ENCODE results near the gene GPLD1.

The GPLD1 gene

GRCh38 chr6:24492475-24492874 is 3.1 kb upstream of the GPLD1 start:
- Histone ChIP-seq H2AFZ (ENCODE audit: low read depth, low read length, severe bottlenecking) (peak overlapping the region; percentile 95), H3K9me2 (replicated peaks; ENCODE audit: insufficient read depth, low read length) (no peaks in the 10 kb centered on the region), H3K36me3 (ENCODE audit: low read length) (0 out of 2 replicates have a peak, but pooled peaks cover 4% of the 10 kb centered on the region), H3K79me2 (ENCODE audit: insufficient read depth, low read length) (peaks cover 11% of the 10 kb centered on the region), H3K4me3 (ENCODE audit: insufficient read depth, low read length, poor library complexity, severe bottlenecking) (no peak overlapping the region), H3K4me2 (ENCODE audit: low read depth, low read length, poor library complexity, severe bottlenecking) (peak overlapping the region; percentile 94), H3K9me3 (ENCODE audit: insufficient read depth, low read length) (0 out of 2 replicates have a peak, but pooled peaks cover 5% of the 10 kb centered on the region), H3F3A (ENCODE audit: insufficient read depth) (peaks cover 29% of the 10 kb centered on the region), H3K9ac (ENCODE audit: low read length) (no peak overlapping the region), H3K27ac (ENCODE audit: low read depth, low read length) (peak overlapping the region; percentile 21; the same call in 1 of the 2 replicates), H4K20me1 (ENCODE audit: low read depth, low read length) (no peaks in the 10 kb centered on the region), H3K27me3 (ENCODE audit: low read length) (no peaks in the 10 kb centered on the region)
- TF ChIP-seq CTCF (IDR thresholded peaks at IDR 0.05; ENCODE audit: insufficient read depth, low read length, poor library complexity, severe bottlenecking) (peak; percentile 71), EZH2phosphoT487 (conservative IDR thresholded peaks at IDR 0.05; ENCODE audit: low read length) (no peak)

- no peaks in the 10 kb centered on the region for H3K36me3 ChIP-seq (ENCODE audit: low read length)
- peaks cover 11% of the 10 kb centered on the region for H3K79me2 ChIP-seq (ENCODE audit: insufficient read depth, low read length)
- H3F3A ChIP-seq (ENCODE audit: insufficient read depth) = peaks cover 24% of the 10 kb centered on the region
- no peaks in the 10 kb centered on the region for H3K9me2 ChIP-seq (replicated peaks; ENCODE audit: insufficient read depth, low read length)
- H3K4me3 ChIP-seq (ENCODE audit: insufficient read depth, low read length, poor library complexity, severe bottlenecking) = no peak overlapping the region
- no peaks in the 10 kb centered on the region for H3K27me3 ChIP-seq (ENCODE audit: low read length)
- TF ChIP-seq EZH2phosphoT487 (conservative IDR thresholded peaks at IDR 0.05; ENCODE audit: low read length) = no peak
- TF ChIP-seq CTCF (IDR thresholded peaks at IDR 0.05; ENCODE audit: insufficient read depth, low read length, poor library complexity, severe bottlenecking) = no peak
- no peak overlapping the region for H3K27ac ChIP-seq (ENCODE audit: low read depth, low read length)
- H4K20me1 ChIP-seq (ENCODE audit: low read depth, low read length) = no peaks in the 10 kb centered on the region
- H3K9ac ChIP-seq (ENCODE audit: low read length) = no peak overlapping the region
- H2AFZ ChIP-seq (ENCODE audit: low read depth, low read length, severe bottlenecking) = no peak overlapping the region
- H3K4me2 ChIP-seq (ENCODE audit: low read depth, low read length, poor library complexity, severe bottlenecking) = no peak overlapping the region
- H3K9me3 ChIP-seq (ENCODE audit: insufficient read depth, low read length) = no peaks in the 10 kb centered on the region
Observed at GRCh38 chr6:24490948-24491347, 1.6 kb upstream of the GPLD1 start.

GRCh38 chr6:24489881-24490280 is 503 bp upstream of the GPLD1 start:
- no peak overlapping the region for H3K9ac ChIP-seq (ENCODE audit: low read length)
- H3K4me2 ChIP-seq (ENCODE audit: low read depth, low read length, poor library complexity, severe bottlenecking) = no peak overlapping the region
- H3K9me3 ChIP-seq (ENCODE audit: insufficient read depth, low read length) = no peaks in the 10 kb centered on the region
- no peak overlapping the region for H2AFZ ChIP-seq (ENCODE audit: low read depth, low read length, severe bottlenecking)
- TF ChIP-seq CTCF (IDR thresholded peaks at IDR 0.05; ENCODE audit: insufficient read depth, low read length, poor library complexity, severe bottlenecking) = no peak
- no peak for TF ChIP-seq EZH2phosphoT487 (conservative IDR thresholded peaks at IDR 0.05; ENCODE audit: low read length)
- H3K79me2 ChIP-seq (ENCODE audit: insufficient read depth, low read length) = peaks cover 11% of the 10 kb centered on the region
- no peaks in the 10 kb centered on the region for H4K20me1 ChIP-seq (ENCODE audit: low read depth, low read length)
- H3K27ac ChIP-seq (ENCODE audit: low read depth, low read length) = no peak overlapping the region
- H3K27me3 ChIP-seq (ENCODE audit: low read length) = no peaks in the 10 kb centered on the region
- H3F3A ChIP-seq (ENCODE audit: insufficient read depth) = peaks cover 16% of the 10 kb centered on the region; the same call in 1 of the 2 replicates
- H3K4me3 ChIP-seq (ENCODE audit: insufficient read depth, low read length, poor library complexity, severe bottlenecking) = no peak overlapping the region
- H3K36me3 ChIP-seq (ENCODE audit: low read length) = no peaks in the 10 kb centered on the region
- H3K9me2 ChIP-seq (replicated peaks; ENCODE audit: insufficient read depth, low read length) = no peaks in the 10 kb centered on the region

All from SU-DHL-6 (cell line).